GM21515 (cell line): ENCODE measurements around the gene CATSPER1.
A peak's percentile ranks its signal among the peaks of the same experiment; 100 is the strongest.

ENCODE experiments used
- ATAC-seq: cut with Tn5 transposase; IDR thresholded peaks from one replicate; pipeline ENCODE4 v1.9.1; 2021; ENCODE audit not compliant: unreplicated experiment

Gene CATSPER1

DNA sequence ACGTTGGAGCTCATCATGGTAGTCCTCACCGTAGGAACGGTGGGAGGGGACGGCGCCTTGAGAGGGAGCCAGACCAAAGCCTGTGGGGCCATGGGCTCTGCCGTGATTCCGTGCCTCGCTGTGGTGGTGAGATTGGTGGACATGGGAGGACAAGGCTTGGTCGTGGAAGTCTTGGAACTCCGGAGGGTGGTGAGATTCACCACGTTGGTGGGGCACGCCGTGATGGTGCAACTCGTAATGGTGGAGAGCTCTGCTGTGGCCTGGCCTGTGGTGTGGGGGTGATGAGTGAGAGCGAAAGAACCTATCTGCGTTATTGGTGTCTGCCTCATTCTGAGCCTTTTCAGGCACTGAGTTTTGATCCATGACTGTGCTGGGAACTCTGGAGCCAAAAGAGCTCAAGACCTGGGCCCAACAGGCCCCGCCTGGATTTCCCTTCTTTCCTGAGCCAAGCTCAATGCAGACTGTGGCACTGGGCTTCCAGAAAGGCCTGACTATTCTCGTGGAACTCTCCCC is at the start of gene CATSPER1:
Gene CATSPER1 (minus strand): TSS at position 463 of the 513 bp plus-strand sequence. CDS start 100 bp downstream, at position 363.
- no peak for ATAC-seq

DNA sequence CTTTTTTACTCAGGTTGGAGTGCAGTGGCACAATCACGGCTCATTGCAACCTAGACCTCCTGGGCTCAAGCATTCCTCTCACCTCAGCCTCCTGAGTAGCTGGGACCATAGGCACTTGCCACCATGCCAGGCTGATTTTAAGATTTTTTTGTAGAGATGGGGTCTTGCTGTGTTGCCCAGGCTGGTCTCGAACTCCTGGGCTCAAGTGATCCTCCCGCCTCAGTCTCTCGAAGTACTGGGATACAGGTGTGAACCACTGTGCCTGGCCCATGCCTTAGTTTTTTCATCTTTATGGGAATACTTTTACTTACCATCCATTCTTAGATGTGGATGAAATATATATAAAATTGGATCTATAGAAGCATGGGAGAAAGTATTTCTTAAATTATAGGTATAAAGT is 49.0 kb upstream of the CATSPER1 start:
- no peak for ATAC-seq

DNA sequence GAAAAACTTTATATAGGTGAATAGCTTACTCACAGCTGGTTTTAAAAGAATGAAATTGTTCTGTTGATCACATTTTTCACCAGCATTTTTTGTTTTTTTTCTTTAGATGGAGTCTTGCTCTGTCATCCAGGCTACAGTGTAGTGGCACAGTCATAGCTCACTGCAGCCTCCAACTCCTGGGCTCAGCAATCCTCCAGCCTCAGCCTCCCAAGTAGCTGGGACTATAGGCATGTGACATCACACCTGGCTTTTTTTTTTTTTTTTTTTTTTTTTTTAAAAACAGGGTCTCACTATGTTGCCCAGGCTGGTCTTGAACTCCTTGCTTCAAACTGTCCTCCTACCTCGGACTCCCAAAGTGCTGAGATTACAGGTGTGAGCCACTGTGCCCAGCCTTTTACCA is 47.4 kb upstream of the CATSPER1 start:
- no peak for ATAC-seq

DNA sequence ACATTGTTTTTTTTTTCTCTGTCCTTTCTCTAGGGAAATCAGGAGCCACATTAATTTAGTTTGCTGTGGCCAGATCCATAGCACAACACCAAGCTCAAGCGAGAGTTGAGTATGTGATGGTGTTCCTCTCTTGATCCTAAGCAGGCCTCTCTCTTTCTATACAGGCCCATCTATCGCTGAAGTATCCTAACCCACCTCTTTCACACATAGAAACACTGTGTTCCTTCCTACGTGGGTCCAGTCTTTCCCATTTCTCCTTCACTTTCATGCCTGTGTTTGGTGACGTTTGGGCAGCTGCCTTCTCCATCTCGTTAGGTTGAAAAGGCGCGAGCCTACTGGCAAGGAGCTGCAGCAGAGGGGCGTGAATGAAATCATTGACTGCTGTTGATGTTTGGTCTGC is 46.2 kb upstream of the CATSPER1 start:
- no peak for ATAC-seq

DNA sequence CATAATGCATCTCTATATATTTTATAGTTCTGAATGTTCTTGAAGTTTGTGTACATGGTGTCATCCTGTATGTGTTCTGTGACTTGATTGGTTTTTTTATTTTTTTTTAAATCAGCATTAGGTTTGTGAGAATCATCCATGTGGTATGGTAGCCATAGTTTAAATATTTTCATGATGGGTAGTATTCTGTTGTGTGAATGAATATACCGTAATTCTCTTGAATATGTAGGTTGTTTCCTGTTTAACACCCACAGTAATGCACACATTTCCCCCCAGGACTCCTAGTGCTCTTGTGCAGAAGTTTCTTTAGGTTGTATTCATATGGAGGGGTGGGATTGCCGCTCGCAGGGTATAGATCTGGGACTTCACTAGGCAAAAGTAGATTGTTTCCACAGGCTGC is 45.8 kb upstream of the CATSPER1 start:
- no peak for ATAC-seq

DNA sequence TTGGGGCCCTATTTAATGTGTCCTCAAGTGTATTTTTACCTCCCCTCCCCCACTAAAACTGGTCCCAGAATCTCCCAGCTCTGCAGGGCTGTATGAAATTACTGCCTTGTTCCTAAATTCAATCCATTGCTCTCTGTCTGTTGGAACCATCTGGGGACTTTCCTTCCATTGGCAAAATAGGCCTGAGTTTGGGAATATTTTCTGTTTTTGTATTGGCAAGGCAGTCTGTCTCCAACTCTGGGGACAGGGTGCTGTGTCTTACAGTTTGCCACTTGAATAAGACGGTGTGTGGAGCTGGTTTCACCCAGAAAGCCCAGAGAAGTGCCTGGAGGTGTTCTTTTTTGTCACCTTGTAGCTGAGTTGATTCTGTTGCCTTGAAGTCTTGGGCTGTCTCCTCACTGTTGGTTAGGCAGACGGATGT is 45.1 kb upstream of the CATSPER1 start:
- no peak for ATAC-seq

DNA sequence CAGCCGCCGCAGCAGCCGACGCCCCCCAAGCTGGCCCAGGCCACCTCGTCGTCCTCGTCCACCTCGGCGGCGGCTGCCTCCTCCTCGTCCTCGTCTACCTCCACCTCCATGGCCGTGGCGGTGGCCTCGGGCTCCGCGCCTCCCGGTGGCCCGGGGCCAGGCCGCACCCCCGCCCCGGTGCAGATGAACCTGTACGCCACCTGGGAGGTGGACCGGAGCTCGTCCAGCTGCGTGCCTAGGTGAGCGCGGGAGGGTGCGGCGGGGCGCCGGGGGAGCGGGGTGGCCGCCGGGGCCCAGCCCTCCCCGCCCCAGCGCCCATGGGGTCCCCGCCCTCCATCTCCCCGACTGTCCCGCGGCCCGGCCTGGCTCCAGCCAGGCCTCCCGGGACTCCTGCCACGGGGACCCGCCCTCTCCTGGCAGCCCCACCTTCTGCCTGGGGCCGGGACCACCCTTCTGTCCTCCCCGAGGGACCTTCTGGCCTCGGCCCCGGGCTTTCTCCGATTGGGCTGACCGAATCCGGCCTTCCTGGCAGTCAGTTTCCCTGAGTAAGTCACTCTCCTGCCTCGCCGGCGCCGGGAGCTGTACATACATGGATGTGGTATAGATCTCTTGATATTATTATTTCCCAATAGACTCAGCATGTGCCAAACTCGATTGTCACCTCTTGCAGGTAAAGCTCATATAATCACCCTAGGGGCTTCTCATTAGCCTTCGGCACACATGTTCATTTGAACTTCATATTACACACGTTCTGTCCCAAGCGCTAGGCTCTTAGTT is 44.5 kb upstream of the CATSPER1 start:
- peak; percentile 10 for ATAC-seq

DNA sequence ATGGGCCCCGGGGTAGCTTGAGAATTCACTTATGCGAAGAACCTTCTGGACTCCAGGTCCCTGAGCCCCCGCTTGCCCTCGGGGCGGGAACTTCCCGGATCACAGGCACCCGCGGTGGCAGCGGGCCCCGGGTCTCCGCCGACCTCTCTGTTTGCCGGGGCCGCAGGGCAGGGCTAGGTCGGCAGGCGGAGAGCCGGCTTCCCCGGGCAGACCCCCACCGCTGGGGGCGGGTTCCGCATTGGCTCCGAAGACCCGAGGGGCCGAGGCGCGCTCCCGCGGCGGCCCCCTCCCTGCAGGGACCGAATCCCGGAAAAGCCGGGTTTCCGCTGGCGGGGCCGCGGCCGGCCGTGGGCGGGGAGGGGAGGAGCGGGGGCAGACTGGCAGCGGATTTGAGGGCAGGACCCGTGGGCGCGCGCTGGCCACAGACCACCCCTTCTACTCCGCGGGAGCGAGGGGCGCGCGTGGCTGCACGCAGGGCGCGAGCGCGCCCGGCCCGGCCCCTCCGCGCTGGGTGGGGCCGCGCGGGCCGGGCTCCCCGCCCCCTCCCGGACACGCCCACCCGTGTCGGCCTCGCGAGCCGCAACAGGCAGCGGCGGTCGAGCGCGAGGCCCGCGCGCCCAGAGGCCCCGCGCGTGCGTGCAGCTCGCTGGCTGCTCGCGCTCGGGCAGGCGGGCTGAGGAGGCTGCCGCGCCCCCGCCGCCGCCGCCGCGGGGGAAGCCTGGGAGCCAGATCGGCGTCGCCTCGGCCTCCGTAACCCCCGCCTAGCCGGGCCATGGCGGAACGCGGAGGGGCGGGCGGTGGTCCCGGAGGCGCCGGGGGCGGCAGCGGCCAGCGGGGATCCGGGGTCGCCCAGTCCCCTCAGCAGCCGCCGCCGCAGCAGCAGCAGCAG is 43.7 kb upstream of the CATSPER1 start, which contains the start of gene PACS1:
Gene PACS1 (plus strand): TSS at position 558 of the 889 bp plus-strand sequence. CDS start 215 bp downstream, at position 773.
- peak; percentile 41 for ATAC-seq

DNA sequence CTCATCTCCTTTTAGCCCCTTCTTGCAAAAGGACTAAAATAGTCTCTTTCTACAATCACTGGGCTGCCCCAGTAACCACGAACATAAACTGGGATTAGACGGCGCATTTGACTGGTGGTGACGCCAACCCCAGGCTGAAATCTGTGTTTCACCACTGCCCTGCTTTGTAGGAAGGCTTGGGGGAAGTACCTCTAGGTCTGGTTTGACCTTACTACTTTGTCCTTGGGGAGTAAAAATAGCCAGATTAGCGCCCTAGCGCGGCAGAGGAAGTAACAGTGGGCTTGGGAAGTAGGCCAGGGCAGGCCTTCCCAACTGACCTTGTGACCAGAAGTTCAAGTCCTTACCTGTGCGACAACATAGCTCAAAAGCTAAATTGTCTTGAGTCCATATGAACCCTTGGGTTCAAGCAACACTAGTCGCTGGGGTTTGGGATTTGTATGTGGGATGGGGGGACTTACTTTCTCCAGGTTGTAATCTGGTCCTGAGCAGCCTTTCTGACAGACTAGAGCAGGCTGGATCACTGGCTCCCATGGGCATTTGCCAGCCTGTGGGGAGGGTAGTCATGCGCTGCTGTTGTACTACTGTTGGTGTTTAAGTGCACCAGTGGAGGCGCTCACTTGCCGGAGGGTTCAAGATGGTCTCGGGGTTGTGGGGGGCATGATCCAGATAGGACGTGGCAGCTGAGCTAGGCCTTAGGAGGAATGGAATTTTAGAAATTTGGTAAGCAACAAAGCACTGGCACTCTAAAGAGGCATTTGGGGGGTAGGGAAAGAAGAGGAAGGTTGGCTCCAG is 42.8 kb upstream of the CATSPER1 start:
- peak; percentile 18 for ATAC-seq

DNA sequence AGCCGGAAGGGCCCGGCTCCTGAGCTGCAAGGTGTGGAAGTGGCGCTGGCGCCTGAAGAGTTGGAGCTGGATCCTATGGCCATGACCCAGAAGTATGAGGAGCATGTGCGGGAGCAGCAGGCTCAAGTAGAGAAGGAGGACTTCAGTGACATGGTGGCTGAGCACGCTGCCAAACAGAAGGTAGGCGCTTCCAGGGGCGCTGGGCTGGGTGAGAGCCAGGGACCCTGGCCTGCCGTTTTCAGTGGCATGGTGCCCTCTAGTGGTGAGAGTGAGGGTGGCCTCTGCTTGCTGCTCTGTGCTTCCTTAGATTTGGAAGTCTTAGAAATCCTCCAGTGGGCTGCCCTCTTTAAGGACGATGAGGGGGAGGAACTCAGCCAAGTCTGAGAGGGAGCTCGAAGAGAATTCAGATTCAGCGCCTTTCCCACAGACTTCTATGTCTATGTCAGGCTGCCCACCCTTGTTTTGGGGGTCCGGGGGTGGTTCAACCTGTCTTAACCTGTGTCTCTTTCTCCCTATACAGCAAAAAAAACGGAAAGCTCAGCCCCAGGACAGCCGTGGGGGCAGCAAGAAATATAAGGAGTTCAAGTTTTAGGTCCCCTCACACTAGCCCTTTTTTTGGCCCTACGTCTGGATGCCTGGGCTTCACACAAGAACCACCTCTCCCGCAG is 42.0 kb upstream of the CATSPER1 start:
- ATAC-seq = no peak

DNA sequence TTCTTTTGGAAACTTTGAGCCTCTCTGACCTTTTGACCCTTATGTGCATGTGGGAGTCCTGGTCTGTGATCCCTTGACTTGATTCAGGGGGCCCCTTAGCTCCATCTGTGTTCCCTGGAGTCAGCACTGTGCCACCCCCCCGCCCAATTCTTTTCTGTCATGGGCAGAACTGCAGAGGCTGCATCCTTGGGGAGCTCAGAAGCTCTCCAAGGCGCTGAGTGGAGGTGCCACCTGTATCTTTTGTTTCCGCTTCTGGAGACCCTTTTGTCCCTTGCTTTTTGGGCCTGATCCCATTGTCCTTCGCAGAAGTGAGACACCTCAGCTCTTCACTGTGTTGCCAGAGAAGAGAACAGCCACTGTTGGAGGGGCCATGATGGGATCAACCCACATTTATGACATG is 41.4 kb upstream of the CATSPER1 start:
- no peak for ATAC-seq

DNA sequence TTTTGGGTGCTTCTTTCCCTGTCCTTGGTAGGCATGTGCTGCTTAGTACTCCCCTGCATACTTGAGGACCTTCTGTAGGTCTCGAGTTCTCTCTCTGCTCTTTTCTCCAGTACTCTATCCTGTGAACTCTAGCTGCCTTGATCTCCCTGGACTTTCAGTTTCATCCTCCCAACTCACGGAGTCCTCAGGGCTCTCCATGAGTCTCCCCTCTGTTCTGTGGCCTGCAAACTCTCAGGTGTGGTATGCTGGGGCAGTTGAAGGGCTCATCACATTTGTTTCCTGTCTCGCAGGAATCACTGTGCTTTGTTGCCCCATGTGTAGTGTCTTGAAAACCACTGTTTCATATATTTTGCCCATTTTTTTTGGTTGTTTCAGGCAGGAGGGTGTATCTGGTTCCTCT is 40.5 kb upstream of the CATSPER1 start:
- ATAC-seq = no peak

DNA sequence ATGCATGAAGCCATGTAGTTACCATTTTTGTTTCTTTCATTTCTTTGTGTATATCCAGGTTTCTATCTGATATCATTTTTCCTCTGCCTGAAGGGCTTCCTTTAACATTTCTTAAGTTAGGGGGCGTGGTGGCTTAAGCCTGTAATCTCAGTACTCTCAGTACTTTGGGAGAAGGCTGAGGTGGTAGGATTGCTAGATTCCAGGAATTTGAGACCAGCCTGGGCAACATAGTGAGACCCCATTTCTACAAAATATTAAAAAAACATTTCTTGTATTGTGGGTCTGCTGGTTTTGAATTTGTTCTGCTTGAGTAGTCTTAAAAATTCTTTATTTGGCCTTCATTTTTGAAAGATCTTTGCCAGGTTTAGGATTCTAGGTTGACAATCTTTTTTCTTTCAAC is 38.3 kb upstream of the CATSPER1 start:
- ATAC-seq = no peak

DNA sequence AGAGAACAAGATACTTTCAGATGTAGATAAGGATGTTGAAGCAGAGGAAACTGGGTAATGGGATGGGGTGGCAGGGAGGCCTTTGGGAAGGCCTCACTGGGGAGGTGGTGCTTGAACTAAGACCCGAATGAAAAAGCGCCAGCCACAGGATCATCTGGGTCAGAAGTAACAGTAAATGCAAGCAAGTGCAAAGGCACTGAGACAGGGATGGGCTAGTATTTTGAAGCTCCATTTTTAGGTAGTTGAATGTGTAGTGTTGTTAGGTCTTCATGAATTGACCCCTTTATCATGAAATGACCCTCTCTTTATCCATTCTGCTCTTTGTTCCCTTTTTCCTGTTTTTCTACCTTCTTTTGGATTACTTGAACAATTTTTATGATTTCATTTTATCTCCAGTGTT is 37.6 kb upstream of the CATSPER1 start:
- ATAC-seq = no peak

DNA sequence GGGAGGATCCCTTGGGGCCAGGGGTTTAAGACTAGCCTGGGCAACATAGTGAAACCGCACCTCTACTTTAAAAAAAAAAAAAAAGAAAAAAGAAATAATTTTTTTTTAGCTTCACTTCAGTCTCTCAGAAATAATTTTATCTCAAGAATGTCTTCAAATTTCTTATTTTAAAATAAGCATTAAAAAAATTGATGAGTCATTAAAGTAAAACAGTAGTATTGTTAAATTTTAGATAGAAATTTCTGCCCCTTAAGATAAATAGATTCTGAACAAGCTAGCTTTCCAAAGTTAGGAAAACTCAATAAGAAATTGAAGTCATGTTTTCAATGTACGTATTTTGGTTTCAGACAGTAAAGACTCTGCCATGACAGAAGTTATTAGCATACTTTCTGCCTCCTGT is 36.1 kb upstream of the CATSPER1 start:
- ATAC-seq = no peak

DNA sequence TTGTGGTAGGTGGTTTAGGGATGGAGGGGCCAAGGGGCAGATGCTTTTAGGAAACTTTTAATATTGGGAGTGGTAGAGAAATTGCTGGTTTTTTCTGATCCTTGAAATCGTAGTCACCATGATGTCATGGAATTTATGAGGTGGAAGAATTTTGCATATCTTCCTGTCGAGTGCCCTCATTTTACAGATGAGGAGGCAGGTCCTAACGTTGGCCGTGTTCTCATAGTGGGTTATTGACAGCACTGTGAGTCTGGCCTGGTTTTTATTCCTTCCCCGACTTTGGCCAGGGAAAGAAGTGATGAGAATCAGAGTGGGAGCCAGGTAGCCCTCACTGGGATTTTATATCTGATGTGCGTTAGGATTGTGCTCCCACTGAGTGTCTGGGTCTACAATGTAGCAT is 35.0 kb upstream of the CATSPER1 start:
- no peak for ATAC-seq

DNA sequence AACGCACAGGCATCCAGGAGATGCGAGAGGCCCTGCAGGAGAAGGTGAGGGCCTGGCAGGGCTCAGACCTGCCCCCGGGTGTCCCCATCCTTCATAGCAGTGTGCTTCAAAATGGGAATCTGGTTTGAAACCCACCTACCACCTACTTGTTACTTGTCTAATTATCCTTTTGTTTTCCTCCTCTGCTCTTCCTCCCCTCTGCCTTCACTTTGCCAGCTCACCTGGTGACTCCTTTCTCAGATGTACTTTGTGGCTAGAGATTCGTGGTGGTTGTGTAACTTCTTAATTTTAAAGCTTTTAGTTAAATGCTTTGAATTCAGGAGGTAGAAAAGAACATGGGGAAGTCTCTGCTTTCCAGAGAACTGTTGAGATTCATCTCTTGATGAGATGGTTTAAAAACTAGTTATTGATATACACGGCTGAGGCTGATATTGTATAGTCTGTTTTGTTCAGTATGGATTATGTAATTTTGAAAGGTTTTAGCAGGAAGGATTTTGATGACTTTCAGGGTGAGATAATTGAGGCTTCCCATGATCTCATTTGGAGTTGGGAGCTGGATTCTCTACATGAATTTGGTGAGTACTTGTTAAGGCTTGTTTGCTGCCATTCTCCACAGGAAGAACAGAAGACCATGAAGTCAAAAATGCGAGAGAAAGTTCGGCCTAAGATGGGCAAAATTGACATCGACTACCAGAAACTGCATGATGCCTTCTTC is 33.8 kb upstream of the CATSPER1 start:
- ATAC-seq = no peak

DNA sequence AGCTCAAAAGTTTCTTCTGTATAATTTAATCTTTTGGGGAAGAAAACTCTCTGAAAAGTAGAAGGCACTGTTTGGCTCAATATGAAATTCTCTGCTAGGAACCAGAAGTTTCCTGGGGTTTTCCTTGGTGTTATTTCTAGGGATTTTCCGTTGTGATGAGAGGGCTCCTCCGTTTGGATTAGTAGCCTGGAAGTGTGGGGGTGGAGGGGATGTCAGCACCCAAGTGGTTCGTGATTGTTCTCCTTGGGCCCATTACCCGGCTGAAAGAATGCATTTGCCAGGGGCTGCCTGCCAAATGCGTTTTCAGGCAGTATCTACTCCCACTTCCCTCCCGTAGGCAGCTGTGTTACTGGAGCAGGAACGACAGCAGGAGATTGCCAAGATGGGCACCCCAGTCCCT is 30.2 kb upstream of the CATSPER1 start:
- no peak for ATAC-seq

DNA sequence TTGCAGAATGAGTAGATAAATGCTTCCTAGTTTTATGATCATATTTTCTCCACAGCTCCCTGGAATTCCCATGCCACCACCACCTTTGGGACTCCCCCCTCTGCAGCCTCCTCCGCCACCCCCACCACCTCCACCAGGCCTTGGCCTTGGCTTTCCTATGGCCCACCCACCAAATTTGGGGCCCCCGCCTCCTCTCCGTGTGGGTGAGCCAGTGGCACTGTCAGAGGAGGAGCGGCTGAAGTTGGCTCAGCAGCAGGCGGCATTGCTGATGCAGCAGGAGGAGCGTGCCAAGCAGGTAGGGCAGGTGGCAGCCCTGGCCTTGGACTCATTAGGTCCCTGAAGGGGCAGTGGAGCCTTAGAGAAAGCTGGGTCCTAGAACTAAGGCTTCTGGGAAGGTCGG is 28.7 kb upstream of the CATSPER1 start:
- ATAC-seq = no peak

DNA sequence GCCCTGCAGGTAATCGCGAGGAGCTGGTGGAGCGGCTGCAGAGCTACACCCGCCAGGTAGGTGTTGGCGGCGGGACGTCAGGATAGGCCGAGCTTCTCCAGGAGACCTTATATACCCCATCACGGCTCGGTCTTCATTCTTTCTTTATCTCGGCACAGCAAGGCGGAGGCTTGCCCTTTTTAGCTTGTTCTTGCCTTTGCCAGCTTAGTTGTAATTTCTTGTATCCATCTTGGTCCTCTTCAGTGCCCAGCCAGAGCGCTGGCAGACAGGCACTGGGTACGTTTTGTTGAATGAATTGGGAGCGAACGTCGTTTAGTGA is 26.3 kb upstream of the CATSPER1 start:
- ATAC-seq = no peak
